SK-N-SH treated with all-trans-retinoic acid at 6 μM for 48 hours (cell line): ENCODE measurements around the gene TTC28.
"Not testable (repeated sequence)": the region's sequence is repeated elsewhere in the genome, so short reads cannot be mapped to it uniquely, and the experiment has no call there.

Source experiments
- ARNTL ChIP-seq: fragments of 450-650 bp; formaldehyde crosslinking; IDR thresholded peaks from 2 replicates; pipeline ENCODE4 v1.5.0; 2020; ENCODE audit warnings: low read depth, mild to moderate bottlenecking, moderate library complexity, borderline replicate concordance
- BACH2 ChIP-seq: fragments of 250-450 bp; sonication (Bioruptor Pico); IDR thresholded peaks from 2 replicates; pipeline ENCODE4 v1.9.0; 2021; ENCODE audit warnings: mild to moderate bottlenecking, borderline replicate concordance
- CSDC2 ChIP-seq: fragments of 250-450 bp; sonication (Bioruptor Pico); IDR thresholded peaks from 2 replicates; pipeline ENCODE4 v1.5.0; 2020; ENCODE audit warnings: mild to moderate bottlenecking, moderate library complexity
- CSRNP3 ChIP-seq: fragments of 250-450 bp; sonication (Bioruptor Pico); IDR thresholded peaks from 2 replicates; pipeline ENCODE4 v1.5.1; 2021; ENCODE audit warnings: mild to moderate bottlenecking, moderate library complexity
- GLIS3 ChIP-seq: fragments of 250-450 bp; sonication (Bioruptor Pico); IDR thresholded peaks from 2 replicates; pipeline ENCODE4 v1.5.0; 2020; ENCODE audit warnings: mild to moderate bottlenecking, moderate library complexity
- ISL1 ChIP-seq: fragments of 250-450 bp; sonication (Bioruptor Pico); IDR thresholded peaks from 2 replicates; pipeline ENCODE4 v2.1.2; 2022; ENCODE audit warnings: mild to moderate bottlenecking, moderate library complexity
- PATZ1 ChIP-seq: fragments of 250-450 bp; sonication (Bioruptor Pico); IDR thresholded peaks from 2 replicates; pipeline ENCODE4 v1.8.0; 2020; ENCODE audit warnings: mild to moderate bottlenecking, moderate library complexity, borderline replicate concordance
- ZFP3 ChIP-seq: fragments of 250-450 bp; sonication (Bioruptor Pico); IDR thresholded peaks from 2 replicates; pipeline ENCODE4 v1.5.0; 2020; ENCODE audit warnings: mild to moderate bottlenecking, moderate library complexity
- ZFP30 ChIP-seq: fragments of 450-650 bp; formaldehyde crosslinking; IDR thresholded peaks from 2 replicates; pipeline ENCODE4 v1.5.0; 2022; ENCODE audit warnings: mild to moderate bottlenecking, moderate library complexity
- ZNF70 ChIP-seq: fragments of 450-650 bp; formaldehyde crosslinking; IDR thresholded peaks from 2 replicates; pipeline ENCODE4 v1.5.0; 2020; ENCODE audit warnings: mild to moderate bottlenecking, moderate library complexity
- TF ChIP-seq, protein P1 (sequence below): fragments of 250-450 bp; sonication (Bioruptor Pico); IDR thresholded peaks from 2 replicates; pipeline ENCODE4 v1.5.1; 2020; ENCODE audit warnings: low read depth, mild to moderate bottlenecking, moderate library complexity

- not testable (repeated sequence) for TF ChIP-seq PATZ1 (CRISPR knock-in tag); ARNTL (CRISPR knock-in tag); ZFP30 (CRISPR knock-in tag); ZNF70 (CRISPR knock-in tag); GLIS3 (CRISPR knock-in tag); ISL1 (CRISPR knock-in tag); CSDC2 (CRISPR knock-in tag); BACH2; CSRNP3 (CRISPR knock-in tag); ZFP3 (CRISPR knock-in tag)
- TF ChIP-seq, protein P1, sequence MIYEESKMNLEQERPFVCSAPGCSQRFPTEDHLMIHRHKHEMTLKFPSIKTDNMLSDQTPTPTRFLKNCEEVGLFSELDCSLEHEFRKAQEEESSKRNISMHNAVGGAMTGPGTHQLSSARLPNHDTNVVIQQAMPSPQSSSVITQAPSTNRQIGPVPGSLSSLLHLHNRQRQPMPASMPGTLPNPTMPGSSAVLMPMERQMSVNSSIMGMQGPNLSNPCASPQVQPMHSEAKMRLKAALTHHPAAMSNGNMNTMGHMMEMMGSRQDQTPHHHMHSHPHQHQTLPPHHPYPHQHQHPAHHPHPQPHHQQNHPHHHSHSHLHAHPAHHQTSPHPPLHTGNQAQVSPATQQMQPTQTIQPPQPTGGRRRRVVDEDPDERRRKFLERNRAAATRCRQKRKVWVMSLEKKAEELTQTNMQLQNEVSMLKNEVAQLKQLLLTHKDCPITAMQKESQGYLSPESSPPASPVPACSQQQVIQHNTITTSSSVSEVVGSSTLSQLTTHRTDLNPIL (CRISPR knock-in tag) = not testable (repeated sequence)
Observed at GRCh38 chr22:28678170-28678569, 1.5 kb downstream of the TTC28 start.
